Neural progenitor cell (in vitro differentiated cells): ENCODE measurements around the gene PEX14. TPM values are rescaled to one million over a fixed set of nuclear protein-coding genes. Genes with fewer than 3 reads are reported as not detected.

ENCODE experiments used
- DNase-seq: peaks from one replicate; pipeline ENCODE4 v3.0.0-alpha.2; 2016; ENCODE audit warnings: low spot score
- H2AFZ ChIP-seq: fragments of 200-600 bp; sonication (generic); replicated peaks from 2 replicates; pipeline ENCODE4 v1.6.1; 2016; ENCODE audit warnings: antibody characterized with exemption
- H3F3A ChIP-seq: fragments of 200-600 bp; sonication (generic); 2 replicates; pipeline ENCODE4 v1.6.1; 2016; ENCODE audit warnings: antibody characterized with exemption, low read depth
- H3K27ac ChIP-seq: fragments of 200-600 bp; sonication (generic); 2 replicates; pipeline ENCODE4 v1.5.1; 2016; ENCODE audit warnings: mild to moderate bottlenecking
- H3K27me3 ChIP-seq: fragments of 200-600 bp; sonication (generic); 2 replicates; pipeline ENCODE4 v1.6.1; 2016; ENCODE audit warnings: mild to moderate bottlenecking, moderate library complexity
- H3K36me3 ChIP-seq: fragments of 200-600 bp; sonication (generic); 2 replicates; pipeline ENCODE4 v1.5.1; 2016
- H3K4me1 ChIP-seq: fragments of 200-600 bp; sonication (generic); 2 replicates; pipeline ENCODE4 v1.6.1; 2016; ENCODE audit warnings: mixed run types
- H3K4me2 ChIP-seq: fragments of 200-600 bp; sonication (generic); 2 replicates; pipeline ENCODE4 v1.6.1; 2016
- H3K4me3 ChIP-seq: fragments of 200-600 bp; sonication (generic); 2 replicates; pipeline ENCODE4 v1.5.1; 2016
- H3K79me2 ChIP-seq: fragments of 200-600 bp; sonication (generic); 2 replicates; pipeline ENCODE4 v1.6.1; 2016; ENCODE audit warnings: low read depth
- H3K9ac ChIP-seq: fragments of 200-600 bp; sonication (generic); 2 replicates; pipeline ENCODE4 v1.6.1; 2016
- H3K9me3 ChIP-seq: fragments of 200-600 bp; sonication (generic); 2 replicates; pipeline ENCODE4 v1.5.1; 2016; ENCODE audit warnings: low read depth
- H4K20me1 ChIP-seq: fragments of 200-600 bp; sonication (generic); 2 replicates; pipeline ENCODE4 v1.6.1; 2016; ENCODE audit warnings: low read depth
- H3K27ac Mint-ChIP-seq: 3 replicates; pipeline ENCODE4 v1.8.0; 2021; ENCODE audit warnings: mixed read lengths
- H3K27me3 Mint-ChIP-seq: 2 replicates; pipeline ENCODE4 v1.8.0; 2022; ENCODE audit warnings: low read depth, mild to moderate bottlenecking, inconsistent platforms, moderate library complexity, mixed read lengths; ENCODE audit not compliant: insufficient read depth
- H3K36me3 Mint-ChIP-seq: 3 replicates; pipeline ENCODE4 v1.8.0; 2021; ENCODE audit warnings: mixed read lengths
- H3K4me1 Mint-ChIP-seq: 3 replicates; pipeline ENCODE4 v1.8.0; 2021; ENCODE audit warnings: mixed read lengths
- H3K4me3 Mint-ChIP-seq: 3 replicates; pipeline ENCODE4 v1.8.0; 2021; ENCODE audit warnings: mild to moderate bottlenecking, moderate library complexity, mixed read lengths
- H3K9me3 Mint-ChIP-seq: 3 replicates; pipeline ENCODE4 v1.8.0; 2020; ENCODE audit warnings: mixed read lengths
- EZH2 ChIP-seq: fragments of 200-600 bp; sonication (generic); IDR thresholded peaks from 2 replicates; pipeline ENCODE4 v1.6.1; 2017; ENCODE audit warnings: antibody characterized with exemption, mild to moderate bottlenecking, moderate library complexity
- EZH2phosphoT487 ChIP-seq: fragments of 200-600 bp; sonication (generic); IDR thresholded peaks from 2 replicates; pipeline ENCODE4 v1.6.1; 2017; ENCODE audit warnings: antibody characterized with exemption
- total RNA-seq: library from RNA; depleted of rRNA; stranded (reverse); fragments of >200 nt; gene quantifications from 2 replicates; pipeline ENCODE4 v1.2.3, GENCODE V29; 2015; ENCODE audit warnings: low replicate concordance
- TF ChIP-seq, protein P1 (sequence below): fragments of 200-600 bp; sonication (generic); IDR thresholded peaks from 2 replicates; pipeline ENCODE4 v1.5.1; 2017; ENCODE audit warnings: antibody characterized with exemption, mild to moderate bottlenecking

Gene PEX14
- total RNA-seq, 1 donor from 2014 or later = 9.3 TPM

DNA sequence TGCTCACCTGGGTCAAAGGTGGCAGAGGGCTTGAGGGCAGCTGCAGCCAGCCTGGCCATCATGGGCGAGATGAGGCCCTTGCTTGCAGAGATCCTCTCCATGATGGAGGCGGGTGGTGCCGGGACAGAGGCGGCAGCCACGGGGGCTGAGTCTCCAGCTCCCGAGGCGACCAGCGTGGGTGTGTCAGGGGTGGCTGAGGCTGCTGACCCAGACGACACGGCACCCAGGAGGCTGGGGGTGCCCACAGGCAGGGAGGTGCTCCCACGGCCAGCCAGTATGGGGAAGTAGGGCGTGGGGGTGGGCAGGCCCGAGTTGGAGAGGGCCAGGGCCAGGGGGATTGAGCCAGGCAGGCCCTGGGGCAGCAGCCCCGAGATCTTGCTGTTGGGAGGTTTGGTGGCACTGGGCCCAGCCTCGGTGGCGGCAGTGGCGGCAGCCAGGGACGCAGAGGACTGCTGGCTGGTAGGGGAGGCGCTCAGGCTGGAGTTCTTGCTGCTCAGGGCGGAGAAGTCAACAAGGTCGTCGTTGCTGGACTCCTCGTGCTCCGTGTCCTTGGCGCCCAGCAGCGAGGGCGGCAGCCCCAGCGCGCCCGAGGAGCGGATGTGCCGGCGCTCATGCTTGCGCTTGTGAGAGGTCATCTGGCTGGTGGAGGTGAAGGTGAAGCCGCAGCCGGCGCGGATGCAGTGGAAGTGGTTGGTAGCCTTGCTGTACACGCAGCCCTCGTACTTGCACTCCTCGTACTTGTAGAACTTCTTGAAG, 178.8 kb downstream of the PEX14 start:
- Histone ChIP-seq H3K9me3 (no peaks in the 10 kb centered on the region), H2AFZ (no peak overlapping the region), H3K9ac (no peak overlapping the region), H3K4me2 (no peak overlapping the region), H3K4me3 (no peak overlapping the region), H3K27me3 (peaks cover 16% of the 10 kb centered on the region), H3K4me1 (peaks cover 31% of the 10 kb centered on the region), H3K27ac (no peak overlapping the region), H4K20me1 (peaks cover 14% of the 10 kb centered on the region), H3F3A (peaks cover 28% of the 10 kb centered on the region), H3K79me2 (no peaks in the 10 kb centered on the region), H3K36me3 (no peaks in the 10 kb centered on the region)
- Mint-ChIP-seq H3K4me3 (no peak overlapping the region), H3K4me1 (peaks cover 26% of the 10 kb centered on the region), H3K27me3 (no peaks in the 10 kb centered on the region), H3K9me3 (no peaks in the 10 kb centered on the region), H3K27ac (no peak overlapping the region), H3K36me3 (peaks cover 16% of the 10 kb centered on the region)
- TF ChIP-seq, protein P1, sequence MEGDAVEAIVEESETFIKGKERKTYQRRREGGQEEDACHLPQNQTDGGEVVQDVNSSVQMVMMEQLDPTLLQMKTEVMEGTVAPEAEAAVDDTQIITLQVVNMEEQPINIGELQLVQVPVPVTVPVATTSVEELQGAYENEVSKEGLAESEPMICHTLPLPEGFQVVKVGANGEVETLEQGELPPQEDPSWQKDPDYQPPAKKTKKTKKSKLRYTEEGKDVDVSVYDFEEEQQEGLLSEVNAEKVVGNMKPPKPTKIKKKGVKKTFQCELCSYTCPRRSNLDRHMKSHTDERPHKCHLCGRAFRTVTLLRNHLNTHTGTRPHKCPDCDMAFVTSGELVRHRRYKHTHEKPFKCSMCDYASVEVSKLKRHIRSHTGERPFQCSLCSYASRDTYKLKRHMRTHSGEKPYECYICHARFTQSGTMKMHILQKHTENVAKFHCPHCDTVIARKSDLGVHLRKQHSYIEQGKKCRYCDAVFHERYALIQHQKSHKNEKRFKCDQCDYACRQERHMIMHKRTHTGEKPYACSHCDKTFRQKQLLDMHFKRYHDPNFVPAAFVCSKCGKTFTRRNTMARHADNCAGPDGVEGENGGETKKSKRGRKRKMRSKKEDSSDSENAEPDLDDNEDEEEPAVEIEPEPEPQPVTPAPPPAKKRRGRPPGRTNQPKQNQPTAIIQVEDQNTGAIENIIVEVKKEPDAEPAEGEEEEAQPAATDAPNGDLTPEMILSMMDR = no peak
- TF ChIP-seq EZH2 (no peak), EZH2phosphoT487 (no peak)
- DNase-seq = no peak

DNA sequence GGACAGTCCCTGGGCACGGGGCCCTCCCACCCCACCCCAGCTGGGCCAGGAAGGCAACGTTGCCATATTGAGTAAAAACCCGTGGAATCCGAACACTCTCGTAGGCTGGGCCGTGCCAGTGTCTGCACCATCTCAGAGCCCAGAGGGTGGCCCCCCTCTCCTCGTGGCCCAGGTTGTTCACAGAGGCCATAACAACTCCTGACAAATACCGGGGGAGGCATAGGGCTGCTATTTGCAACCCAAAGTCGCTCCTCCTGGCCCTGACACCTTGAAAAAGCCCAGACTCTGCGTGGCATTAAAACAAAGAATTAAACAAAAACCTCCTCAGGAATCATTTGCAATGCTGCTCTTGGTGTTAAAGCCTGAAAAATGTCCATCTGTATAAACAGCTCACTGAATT, 180.3 kb downstream of the PEX14 start:
- Histone ChIP-seq H3K79me2 (no peaks in the 10 kb centered on the region), H2AFZ (no peak overlapping the region), H3K27me3 (peaks cover 15% of the 10 kb centered on the region), H3K9ac (no peak overlapping the region), H3K4me1 (peaks cover 17% of the 10 kb centered on the region), H4K20me1 (peaks cover 4% of the 10 kb centered on the region), H3K36me3 (no peaks in the 10 kb centered on the region), H3K4me3 (no peak overlapping the region), H3K9me3 (no peaks in the 10 kb centered on the region), H3F3A (peaks cover 14% of the 10 kb centered on the region), H3K27ac (no peak overlapping the region), H3K4me2 (no peak overlapping the region)
- DNase-seq = no peak
- H3K4me1 Mint-ChIP-seq = peaks cover 22% of the 10 kb centered on the region
- H3K4me3 Mint-ChIP-seq = no peak overlapping the region
- H3K36me3 Mint-ChIP-seq = peaks cover 16% of the 10 kb centered on the region
- TF ChIP-seq, protein P1 = no peak
- TF ChIP-seq EZH2phosphoT487 (no peak), EZH2 (no peak)
- no peaks in the 10 kb centered on the region for H3K9me3 Mint-ChIP-seq
- no peaks in the 10 kb centered on the region for H3K27me3 Mint-ChIP-seq
- H3K27ac Mint-ChIP-seq = no peak overlapping the region

DNA sequence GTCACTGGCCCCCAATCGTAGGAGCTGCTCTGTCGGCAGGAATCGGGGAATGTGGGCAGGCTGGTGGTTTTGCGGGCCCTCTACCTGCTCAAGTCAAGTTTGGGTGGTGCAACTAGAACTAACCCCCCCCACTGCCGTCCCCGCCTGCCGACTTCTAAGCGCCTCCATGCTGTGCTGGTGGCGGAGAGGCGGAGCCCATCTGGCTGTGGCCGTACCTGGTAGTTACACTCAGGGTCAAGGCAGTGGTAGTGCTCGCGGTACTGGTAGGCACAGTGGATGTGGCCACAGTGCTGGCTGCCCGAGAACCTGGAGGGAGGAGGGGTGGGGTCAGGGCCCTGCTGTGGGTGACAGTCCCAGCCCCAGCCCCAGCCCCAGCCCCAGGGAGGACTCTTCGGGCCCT, 181.7 kb downstream of the PEX14 start:
- H3K36me3 ChIP-seq = no peaks in the 10 kb centered on the region
- H3K9me3 Mint-ChIP-seq = no peaks in the 10 kb centered on the region

More for the DNA sequence above, 181.7 kb downstream of the PEX14 start:
- Histone ChIP-seq H2AFZ (no peak overlapping the region), H3K4me1 (peaks cover 5% of the 10 kb centered on the region), H4K20me1 (no peaks in the 10 kb centered on the region), H3K9ac (no peak overlapping the region), H3K4me2 (no peak overlapping the region), H3K79me2 (no peaks in the 10 kb centered on the region), H3K27me3 (peaks cover 4% of the 10 kb centered on the region), H3F3A (peaks cover 6% of the 10 kb centered on the region), H3K9me3 (no peaks in the 10 kb centered on the region), H3K27ac (no peak overlapping the region), H3K4me3 (no peak overlapping the region)
- Mint-ChIP-seq H3K4me1 (peaks cover 16% of the 10 kb centered on the region), H3K4me3 (no peak overlapping the region), H3K27ac (no peak overlapping the region), H3K27me3 (no peaks in the 10 kb centered on the region), H3K36me3 (peaks cover 16% of the 10 kb centered on the region)
- TF ChIP-seq EZH2 (no peak), EZH2phosphoT487 (no peak)
- TF ChIP-seq, protein P1 = no peak
- DNase-seq = no peak
